LoVo (cell line): ENCODE data around the gene STH.

Experiments
- DNase-seq: peaks from one replicate; pipeline ENCODE4 v3.0.0-alpha.2; 2016; ENCODE audit warnings: low spot score

STH gene

DNA sequence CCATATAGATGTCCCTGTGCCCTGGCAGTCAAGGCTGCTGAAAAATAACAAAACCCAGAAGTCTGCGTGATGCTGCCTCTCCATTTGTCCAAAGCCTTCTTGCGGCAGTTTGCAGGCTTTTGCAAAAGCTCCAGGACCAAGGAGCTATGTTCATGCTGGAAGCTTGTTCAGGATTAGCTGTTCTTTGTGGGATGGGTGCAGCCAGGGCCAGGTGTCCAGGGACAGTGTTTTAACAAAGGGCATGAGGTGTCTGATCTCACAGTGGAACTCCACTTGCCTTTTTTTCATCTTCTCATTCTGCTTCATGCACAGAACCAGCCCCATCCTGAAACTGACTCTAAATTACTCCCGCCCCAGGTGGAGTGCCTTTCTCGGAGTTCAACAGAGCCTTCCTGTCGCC lies 31.7 kb upstream of the STH start:
- no peak for DNase-seq

DNA sequence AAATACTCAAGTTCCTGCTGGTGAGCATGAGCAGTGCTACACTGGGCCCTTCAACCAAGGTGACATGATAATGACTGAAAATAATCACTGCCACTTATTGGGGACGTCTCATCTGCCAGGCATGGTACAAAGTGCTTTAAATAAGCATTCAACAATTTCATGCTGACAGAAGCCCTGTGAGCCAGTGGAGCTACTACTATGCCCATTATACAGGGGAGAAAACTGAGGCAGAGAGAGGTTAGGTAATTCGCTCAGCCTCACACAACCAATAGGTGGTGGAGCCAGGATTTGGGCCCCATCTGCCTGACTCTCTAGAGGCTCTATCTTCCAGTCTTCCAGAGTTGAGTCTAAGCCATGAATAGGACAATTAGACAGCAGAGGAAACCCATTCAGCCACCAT lies 30.3 kb upstream of the STH start:
- no peak for DNase-seq

DNA sequence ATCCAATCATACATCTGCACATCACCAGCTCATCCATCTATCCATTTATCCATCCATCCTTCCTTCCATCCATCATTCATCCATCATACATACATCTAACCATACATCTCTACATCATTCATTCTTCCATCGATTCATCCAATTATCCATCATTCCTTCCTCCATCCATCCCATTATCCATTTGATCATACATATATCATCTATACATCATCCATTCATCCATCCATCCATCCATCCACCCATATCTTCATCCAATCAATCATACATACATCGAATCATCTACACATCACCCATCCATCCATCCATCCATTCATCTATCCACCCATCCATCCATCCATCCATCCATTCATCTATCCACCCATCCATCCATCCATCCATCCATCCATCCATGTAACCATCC lies 29.3 kb upstream of the STH start:
- DNase-seq = no peak

DNA sequence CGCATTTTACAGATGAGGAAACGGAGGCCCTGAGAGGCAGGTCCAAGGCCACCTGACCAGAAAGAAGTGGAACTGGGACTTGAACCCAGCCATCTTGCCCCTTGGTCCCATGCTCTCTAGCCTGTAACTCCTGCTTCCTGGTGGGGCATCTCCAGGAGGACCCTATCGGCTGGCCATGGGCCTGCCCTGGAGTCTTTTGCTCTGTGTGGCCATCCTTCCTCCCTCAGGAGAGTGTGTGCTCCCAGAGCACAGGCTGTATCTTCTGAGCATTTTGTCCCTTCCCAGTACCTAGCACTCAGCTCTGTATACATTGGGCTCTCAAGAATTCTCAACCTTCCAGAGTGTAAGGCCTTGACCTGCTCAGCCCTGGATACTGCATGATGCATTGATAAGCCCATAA lies 28.4 kb upstream of the STH start:
- no peak for DNase-seq

DNA sequence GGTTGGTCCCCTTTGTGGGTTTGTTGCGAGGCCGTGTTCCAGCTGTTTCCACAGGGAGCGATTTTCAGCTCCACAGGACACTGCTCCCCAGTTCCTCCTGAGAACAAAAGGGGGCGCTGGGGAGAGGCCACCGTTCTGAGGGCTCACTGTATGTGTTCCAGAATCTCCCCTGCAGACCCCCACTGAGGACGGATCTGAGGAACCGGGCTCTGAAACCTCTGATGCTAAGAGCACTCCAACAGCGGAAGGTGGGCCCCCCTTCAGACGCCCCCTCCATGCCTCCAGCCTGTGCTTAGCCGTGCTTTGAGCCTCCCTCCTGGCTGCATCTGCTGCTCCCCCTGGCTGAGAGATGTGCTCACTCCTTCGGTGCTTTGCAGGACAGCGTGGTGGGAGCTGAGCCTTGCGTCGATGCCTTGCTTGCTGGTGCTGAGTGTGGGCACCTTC lies 27.3 kb upstream of the STH start:
- DNase-seq = no peak

DNA sequence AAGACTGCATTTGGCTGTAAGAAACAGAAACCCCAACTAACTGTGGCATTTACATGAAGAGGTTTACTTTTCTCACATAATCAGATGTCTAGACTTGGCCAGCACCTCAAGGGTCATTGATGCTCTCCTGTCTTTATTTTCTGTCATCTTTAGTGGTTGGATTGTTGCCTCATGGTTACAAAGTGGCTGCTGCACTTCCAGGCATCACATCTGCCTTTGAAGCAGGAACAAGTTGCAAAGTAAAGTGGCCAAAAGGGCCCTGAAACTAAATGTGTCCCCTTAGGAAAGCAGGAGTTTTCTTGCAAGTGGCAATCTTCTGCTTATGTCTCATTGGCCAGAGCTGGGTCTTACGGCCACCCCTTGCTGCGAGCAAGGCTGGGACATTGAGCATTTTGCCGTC lies 26.5 kb upstream of the STH start:
- no peak for DNase-seq

DNA sequence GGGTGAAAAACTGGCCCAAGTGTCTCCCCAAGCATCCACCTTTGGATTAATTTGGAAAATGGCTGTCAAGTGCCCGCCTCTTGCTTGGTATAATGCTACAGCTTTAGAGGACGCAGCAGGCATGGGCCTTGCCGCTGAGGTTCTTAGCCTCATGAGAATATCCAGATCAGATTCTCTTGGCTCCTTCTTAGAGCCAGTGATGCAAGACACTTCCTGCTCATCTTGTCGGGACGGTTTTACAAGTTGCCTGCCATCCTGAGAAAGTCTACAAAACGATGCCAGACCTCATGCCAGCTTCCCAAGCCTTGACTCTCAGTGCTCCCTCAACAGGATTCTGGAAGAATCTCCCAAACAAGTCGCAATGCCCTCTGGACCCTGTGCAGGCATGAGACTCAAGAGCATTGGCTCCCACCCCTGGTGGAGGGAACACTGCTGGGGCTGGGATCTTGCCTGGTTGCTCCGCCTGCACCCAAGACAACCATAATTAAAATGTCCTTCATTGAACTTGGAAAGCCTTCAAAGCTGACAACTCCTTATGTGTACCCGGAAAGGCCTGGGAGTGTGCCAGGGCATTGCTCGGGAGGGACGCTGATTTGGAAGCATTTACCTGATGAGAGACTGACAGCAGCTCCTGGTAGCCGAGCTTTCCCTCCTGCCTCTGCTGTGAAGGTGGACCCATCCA lies 25.8 kb upstream of the STH start:
- DNase-seq = no peak

DNA sequence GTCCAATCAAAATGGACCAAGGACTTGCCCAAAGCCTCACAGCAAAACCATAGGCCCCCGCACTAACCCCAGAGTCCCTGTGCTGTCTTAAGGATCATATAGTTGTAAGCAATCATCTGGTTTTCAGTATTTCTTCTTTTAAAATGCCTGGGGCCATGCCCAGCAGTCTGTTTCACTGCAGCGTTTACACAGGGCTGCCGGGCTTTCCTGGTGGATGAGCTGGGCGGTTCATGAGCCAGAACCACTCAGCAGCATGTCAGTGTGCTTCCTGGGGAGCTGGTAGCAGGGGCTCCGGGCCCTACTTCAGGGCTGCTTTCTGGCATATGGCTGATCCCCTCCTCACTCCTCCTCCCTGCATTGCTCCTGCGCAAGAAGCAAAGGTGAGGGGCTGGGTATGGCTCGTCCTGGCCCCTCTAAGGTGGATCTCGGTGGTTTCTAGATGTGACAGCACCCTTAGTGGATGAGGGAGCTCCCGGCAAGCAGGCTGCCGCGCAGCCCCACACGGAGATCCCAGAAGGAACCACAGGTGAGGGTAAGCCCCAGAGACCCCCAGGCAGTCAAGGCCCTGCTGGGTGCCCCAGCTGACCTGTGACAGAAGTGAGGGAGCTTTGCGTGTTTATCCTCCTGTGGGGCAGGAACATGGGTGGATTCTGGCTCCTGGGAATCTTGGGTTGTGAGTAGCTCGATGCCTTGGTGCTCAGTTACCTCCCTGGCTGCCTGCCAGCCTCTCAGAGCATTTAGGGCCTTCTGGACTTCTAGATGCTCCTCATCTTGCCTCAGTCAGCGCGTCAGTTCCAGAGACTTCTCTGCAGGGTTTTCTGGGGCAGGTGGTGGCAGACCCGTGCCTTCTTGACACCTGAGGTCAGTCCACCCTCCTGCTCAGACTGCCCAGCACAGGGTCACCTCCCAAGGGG lies 24.8 kb upstream of the STH start:
- DNase-seq = no peak

DNA sequence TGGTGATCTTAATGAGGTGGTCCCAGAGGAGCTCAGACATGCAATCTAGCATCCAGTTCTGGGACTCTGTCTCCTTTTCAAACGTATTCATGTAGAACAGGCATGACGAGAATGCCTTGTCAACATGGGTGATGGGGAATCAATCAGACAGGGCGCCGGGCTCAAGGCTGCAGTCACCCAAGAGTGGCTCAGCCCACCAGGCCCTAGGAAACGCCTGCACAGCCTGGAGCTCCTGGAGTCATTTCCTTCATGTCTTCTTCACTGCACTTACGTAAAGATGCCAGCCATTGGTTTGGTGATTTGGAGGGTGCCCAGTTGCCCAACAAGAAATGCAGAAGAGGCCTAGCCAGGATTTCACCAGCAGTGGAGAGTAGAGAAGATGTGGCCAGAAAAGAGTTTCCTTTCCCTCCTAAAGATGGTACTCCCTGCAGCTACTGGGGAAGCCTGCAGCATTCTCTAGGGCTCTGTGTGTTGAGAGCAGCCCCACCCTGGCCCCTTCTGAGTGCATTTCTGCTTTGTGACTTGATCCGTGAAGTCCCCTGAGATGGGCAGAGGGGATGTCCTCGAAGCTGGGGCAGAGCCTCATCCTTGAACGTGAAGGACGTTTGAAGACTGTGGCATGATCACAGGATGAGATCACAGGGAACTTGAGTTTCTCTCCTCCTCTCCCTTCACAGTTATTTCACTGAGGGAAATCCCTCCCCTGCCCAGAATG lies 24.0 kb upstream of the STH start:
- no peak for DNase-seq

DNA sequence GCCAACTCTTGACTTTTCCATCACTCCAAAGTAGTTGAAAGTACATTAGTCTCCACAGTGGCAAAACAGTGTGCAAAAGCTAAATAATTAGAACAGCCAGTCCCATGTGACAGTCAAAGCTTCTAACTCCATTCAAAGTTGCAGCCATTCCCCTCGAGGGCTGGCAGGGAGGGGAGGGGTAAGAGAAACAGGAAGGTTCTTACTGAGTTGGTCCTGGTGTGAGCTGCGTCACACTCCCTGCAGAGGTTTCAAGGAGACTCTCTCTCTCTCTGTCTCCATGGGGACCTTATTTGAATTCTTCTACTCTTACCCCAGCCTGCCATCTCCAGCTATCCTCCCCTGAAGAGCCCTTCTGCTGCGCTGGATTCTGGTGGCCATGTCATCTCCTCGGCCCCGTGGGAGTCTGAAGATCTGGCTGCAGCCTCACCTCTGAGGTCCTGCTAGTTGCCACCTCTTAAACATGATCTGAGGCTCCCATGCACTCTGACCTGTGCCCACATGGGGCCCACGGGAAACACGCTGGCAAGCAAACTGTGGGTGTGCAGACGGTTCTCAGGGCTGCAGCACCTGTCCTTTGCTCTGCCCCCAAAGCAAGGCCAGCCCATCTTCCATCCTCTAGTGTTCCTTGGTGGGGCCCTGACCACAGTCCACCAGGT lies 23.3 kb upstream of the STH start:
- DNase-seq = no peak

DNA sequence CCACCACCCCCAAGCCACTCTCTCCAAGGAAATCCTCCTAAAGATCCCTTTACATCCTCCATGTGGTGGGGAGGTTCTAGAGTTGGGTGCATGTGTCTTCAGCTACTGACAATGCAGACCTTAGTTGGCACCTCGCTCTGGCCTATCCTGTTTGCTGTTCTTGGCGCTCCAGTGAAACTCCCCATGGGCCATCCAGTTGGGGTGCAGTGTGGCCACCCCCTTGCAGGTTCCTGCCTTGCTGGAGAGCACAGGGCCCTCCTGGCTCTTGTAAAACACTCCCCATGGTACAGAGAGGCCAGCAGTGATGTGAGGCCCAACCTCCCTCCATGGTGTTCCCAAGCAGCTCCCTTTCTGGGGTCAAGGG lies 22.7 kb upstream of the STH start:
- no peak for DNase-seq

DNA sequence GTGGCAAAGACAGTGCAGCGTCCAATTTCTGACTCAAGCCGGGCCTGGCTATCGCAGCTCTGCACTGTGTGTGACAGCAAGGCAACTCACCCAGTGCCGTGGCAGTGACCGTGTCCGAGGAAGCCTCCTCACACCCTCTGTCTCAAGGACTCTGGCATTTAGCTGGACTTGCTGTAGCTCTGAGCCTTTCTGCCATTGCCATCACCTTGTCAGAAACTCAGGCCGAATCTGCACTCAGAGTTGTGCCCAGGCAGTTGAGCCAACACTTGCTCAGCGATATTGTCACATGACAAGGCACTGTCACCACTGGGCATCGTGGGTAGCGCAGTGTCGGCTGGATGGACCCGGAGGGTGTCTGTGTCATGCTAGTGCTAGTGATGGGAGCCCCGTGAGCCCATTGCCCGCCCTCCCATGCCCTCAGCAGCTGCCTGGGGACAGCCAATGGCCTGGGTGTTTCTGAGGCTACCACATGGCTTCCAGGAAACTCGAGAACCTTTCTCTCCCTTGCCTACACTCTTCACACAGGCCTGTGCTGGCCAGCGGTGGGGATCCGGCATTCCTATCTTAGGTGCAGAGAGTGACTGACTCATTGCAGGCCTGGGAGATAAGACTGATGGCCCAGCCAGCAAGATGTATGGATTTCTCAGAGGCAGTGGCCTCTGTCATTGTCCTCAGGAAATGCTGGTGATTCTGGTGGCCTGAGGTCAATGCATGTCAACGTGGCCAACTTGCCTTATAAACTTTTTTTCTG lies 22.1 kb upstream of the STH start:
- DNase-seq = no peak

DNA sequence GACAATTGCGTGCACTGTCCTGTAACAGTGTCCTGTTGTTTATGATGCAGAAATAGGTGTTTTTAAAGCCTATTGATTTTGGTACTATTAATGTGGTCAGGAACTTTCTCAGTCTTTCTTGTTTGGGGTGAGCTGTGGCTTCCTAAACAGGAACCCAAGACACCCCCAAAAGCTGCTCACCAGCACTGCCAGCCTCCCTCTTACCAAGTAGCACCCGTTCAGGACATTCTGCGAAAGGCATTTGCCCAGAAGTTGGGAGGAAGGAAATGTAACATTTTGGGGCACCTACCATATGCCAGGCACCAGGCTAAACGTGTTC lies 21.6 kb upstream of the STH start:
- DNase-seq = no peak

DNA sequence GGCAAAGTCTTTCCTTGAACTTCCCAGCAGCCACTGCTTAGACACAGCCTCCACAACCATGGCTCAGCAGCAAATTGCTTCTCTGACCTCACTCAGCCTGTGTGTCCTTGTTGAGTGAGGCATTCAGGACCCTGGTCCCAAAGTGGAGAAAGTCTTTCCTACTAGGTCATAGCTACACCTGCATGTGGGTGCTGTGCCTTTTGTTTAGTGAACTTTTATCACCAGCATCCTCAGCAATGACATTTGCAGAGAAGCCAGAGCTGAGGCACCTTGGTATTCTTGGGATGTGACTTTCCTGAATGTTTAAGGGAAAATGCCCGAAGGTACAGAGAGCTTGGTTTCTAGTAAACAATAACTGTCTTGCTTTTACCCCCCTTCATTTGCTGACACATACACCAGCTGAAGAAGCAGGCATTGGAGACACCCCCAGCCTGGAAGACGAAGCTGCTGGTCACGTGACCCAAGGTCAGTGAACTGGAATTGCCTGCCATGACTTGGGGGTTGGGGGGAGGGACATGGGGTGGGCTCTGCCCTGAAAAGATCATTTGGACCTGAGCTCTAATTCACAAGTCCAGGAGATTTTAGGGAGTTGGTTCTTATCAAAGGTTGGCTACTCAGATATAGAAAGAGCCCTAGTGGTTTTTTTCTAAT lies 20.9 kb upstream of the STH start:
- DNase-seq = no peak

DNA sequence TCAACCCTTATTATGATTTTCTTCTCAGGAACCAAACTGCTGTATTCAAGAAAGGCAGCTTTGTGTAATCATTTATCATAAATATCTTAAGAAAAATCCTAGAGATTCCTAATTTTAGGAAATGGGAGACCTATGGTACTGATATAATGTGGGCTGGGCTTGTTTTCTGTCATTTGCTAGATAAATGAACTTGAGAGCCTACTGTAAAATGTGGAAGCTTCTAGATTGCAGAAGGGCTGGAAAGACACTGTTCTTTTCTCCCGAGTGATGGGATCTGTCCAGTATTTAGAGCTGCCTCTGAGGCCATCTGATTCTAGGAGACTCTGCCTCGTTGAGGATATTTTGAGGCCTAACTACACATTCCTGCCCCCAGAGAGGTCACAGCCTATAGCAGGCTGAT lies 19.9 kb upstream of the STH start:
- no peak for DNase-seq

DNA sequence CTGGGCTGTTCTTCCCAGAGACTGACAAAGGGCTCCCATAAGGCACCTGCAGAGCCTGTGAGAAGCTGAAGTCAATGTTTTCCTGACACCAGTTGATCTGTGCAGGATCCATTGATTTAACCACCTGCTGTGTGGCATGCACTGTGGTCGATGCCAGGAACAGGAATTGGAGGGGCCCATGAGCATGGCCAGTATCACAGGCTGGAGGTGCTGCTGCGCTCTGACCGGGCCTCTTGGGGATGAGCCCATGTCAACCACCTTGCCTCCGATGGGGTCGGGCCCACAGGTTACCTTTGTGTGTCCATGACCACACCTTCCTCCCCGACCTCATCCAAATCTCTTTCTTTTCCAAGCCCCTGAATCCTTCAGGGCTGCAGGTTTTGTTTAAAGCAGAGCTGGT lies 18.2 kb upstream of the STH start:
- no peak for DNase-seq

DNA sequence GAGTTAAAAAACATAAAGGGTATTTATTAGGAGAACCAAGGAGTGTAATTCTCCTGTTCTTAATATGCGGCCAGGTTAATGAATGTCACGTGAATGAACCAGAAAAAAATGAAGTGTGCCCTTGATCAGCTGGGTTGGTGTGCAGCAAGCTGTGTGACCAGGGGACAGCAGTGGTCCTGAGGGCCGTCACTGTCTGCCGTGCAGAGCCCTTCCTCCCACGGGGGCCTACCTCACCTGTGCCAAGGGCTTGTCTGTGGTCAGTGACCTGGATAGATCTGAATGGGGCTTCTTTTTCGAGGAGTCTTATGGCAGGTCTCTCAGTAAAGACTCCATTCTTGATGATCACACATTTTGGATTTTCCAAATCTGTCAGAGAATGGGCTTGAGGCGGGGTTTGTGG lies 17.7 kb upstream of the STH start:
- DNase-seq = no peak

DNA sequence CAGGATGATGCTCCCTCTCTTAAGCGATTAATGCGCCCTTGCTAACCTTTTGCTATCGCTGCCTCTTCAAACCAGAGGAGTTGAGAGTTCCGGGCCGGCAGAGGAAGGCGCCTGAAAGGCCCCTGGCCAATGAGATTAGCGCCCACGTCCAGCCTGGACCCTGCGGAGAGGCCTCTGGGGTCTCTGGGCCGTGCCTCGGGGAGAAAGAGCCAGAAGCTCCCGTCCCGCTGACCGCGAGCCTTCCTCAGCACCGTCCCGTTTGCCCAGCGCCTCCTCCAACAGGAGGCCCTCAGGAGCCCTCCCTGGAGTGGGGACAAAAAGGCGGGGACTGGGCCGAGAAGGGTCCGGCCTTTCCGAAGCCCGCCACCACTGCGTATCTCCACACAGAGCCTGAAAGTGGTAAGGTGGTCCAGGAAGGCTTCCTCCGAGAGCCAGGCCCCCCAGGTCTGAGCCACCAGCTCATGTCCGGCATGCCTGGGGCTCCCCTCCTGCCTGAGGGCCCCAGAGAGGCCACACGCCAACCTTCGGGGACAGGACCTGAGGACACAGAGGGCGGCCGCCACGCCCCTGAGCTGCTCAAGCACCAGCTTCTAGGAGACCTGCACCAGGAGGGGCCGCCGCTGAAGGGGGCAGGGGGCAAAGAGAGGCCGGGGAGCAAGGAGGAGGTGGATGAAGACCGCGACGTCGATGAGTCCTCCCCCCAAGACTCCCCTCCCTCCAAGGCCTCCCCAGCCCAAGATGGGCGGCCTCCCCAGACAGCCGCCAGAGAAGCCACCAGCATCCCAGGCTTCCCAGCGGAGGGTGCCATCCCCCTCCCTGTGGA lies 16.0 kb upstream of the STH start:
- DNase-seq = no peak

DNA sequence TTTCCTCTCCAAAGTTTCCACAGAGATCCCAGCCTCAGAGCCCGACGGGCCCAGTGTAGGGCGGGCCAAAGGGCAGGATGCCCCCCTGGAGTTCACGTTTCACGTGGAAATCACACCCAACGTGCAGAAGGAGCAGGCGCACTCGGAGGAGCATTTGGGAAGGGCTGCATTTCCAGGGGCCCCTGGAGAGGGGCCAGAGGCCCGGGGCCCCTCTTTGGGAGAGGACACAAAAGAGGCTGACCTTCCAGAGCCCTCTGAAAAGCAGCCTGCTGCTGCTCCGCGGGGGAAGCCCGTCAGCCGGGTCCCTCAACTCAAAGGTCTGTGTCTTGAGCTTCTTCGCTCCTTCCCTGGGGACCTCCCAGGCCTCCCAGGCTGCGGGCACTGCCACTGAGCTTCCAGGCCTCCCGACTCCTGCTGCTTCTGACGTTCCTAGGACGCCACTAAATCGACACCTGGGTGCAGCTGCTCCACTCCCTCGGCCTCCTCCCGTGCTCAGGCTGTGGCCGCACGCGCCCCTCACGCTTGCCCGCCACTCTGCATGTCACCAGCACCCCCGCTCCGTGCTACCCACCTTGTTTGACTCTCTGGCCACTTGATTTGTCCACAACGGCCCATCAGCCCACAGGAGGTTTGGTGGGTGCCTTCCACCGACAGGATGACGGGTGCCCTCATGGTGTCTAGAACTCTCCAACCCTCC lies 15.3 kb upstream of the STH start:
- DNase-seq = no peak

DNA sequence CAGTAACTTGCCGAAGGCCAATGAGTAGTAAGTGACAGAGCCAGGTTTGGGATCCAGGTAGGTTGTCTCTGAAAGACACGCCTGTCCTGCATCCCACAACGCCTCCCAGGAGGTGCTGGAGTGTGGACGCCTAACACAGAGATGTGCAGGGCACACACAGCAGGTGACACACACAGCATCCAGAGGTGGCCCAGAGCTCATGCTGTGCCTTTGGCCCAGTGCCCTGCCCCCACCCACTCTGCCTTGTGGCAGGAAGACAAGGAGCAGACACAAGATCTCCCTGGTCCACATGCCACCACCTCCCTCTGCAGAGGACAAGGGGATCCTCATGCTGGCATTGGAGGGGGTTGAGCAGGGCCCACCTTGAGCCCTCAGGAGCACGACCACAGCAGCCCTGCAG lies 14.7 kb upstream of the STH start:
- no peak for DNase-seq
